ENCODE data around the gene HPSE. TPM values are rescaled to one million over a fixed set of nuclear protein-coding genes. Genes with fewer than 3 reads are reported as not detected.

The HPSE gene
- total and polyA plus RNA-seq, 2 donors (not counting 3 experiments of a cell fraction or from before 2014, with no cell fraction given), result 3.5 to 7.0 TPM

- Histone ChIP-seq H3K4me1 (ENCODE audit: control insufficient read depth, extremely low read depth, insufficient read depth, low read length) (peaks cover 6% of the 10 kb centered on the region), H4K20me1 (replicated peaks; ENCODE audit: control insufficient read depth, extremely low read depth, insufficient read depth, low read length) (no peaks in the 10 kb centered on the region), H3K4me3 (replicated peaks in 1 of 3; ENCODE audit: insufficient read depth in 1 of 3, low read depth in 1 of 3, low read length in 3 of 3) (no peak overlapping the region), H3K9me3 (replicated peaks; ENCODE audit: control insufficient read depth, insufficient read depth, low read length) (no peaks in the 10 kb centered on the region), H3K79me2 (ENCODE audit: control insufficient read depth, insufficient read depth, low read length) (no peaks in the 10 kb centered on the region), H3K9me1 (replicated peaks; ENCODE audit: control insufficient read depth, extremely low read depth, insufficient read depth, low read length) (no peaks in the 10 kb centered on the region), H3K4me2 (ENCODE audit: insufficient read depth, low read length) (no peak overlapping the region), H3K36me3 (ENCODE audit: control insufficient read depth in 2 of 2, extremely low read depth in 1 of 2, insufficient read depth in 2 of 2, low read length in 2 of 2) (no peaks in the 10 kb centered on the region), H2AFZ (ENCODE audit: low read depth, low read length) (no peak overlapping the region), H3K27ac (ENCODE audit: insufficient read depth, low read depth, low read length) (no peak overlapping the region), H3K27me3 (ENCODE audit: control insufficient read depth in 2 of 2, insufficient read depth in 2 of 2, low read length in 2 of 2) (no peaks in the 10 kb centered on the region), H3K9ac (replicated peaks; ENCODE audit: extremely low read depth, insufficient read depth, low read length) (no peak overlapping the region)
- intact Hi-C loops (cut with micrococcal nuclease) (no loop called here), dilution Hi-C loops (cut with MboI; ENCODE audit: extremely low pct_ligation_motif_present, low sequenced_read_pairs) (no loop called here)
- no peak for TF ChIP-seq GATA2 (IDR thresholded peaks at IDR 0.05; ENCODE audit: insufficient read depth, insufficient read length, low read depth, low read length)
- no peak for TF ChIP-seq POLR2A (IDR thresholded peaks at IDR 0.05; ENCODE audit: low read depth, low read length)
- no peak for TF ChIP-seq MAX (IDR thresholded peaks at IDR 0.05; ENCODE audit: insufficient read depth, insufficient read length)
- no peak for TF ChIP-seq POLR2AphosphoS5 (IDR thresholded peaks at IDR 0.05; ENCODE audit: insufficient read depth, low read depth, low read length)
- no peak for TF ChIP-seq JUN (IDR thresholded peaks at IDR 0.05; ENCODE audit: borderline replicate concordance, insufficient read depth, insufficient read length, low read depth)
- TF ChIP-seq MYC (IDR thresholded peaks at IDR 0.05; ENCODE audit: low read depth, low read length), result no peak
- no peak for TF ChIP-seq EZH2 (IDR thresholded peaks at IDR 0.05; ENCODE audit: borderline replicate concordance, low read depth, low read length, severe bottlenecking)
- no peak for TF ChIP-seq FOS (IDR thresholded peaks at IDR 0.05; ENCODE audit: borderline replicate concordance, insufficient read depth, low read length)
- no peak for TF ChIP-seq CTCF (IDR thresholded peaks at IDR 0.05; ENCODE audit: extremely low read depth in 1 of 2, insufficient read depth in 1 of 2, low read depth in 1 of 2, low read length in 2 of 2)
- POLR2A ChIA-PET, result no interaction called here
- FAIRE-seq (no peak), DNase-seq (ENCODE audit: low read depth, low spot score) (no peak)
- CTCF ChIA-PET, result interaction anchor here (1.1 kb wide), 1 partner anchor 34 kb away, joined by 3 read pairs; no protein-coding TSS in a partner anchor
- no TSS peak for BruUV-seq (replicated peaks)
Measured at GRCh38 chr4:83248486-83248885, 86.2 kb downstream of the HPSE start.
